Measurements from ENCODE around the gene LEKR1. TPM values are rescaled to one million over a fixed set of nuclear protein-coding genes. Genes with fewer than 3 reads are reported as not detected.

Gene LEKR1
- total and polyA plus RNA-seq, 2 donors (not counting 1 experiment from before 2014, with no cell fraction given), result 0.94 to 4.7 TPM

DNA sequence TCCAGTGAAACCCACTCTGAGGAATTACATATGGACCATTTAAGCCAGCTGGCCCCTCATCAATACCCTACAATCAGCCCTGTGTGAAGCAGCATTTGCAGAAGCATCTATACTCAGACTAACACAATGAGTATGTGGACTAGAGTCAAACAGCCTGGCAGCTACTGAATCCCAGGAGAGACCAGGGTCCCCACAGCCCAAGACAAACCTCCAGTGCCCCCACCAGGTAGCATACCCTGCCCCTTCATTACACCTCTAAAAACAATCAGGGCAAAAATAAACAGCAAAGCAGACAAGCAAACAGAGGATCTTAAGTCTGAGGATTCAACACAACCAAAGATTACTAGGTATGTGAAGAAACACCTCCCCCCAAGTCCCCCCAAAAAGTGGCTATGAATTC lies 157.4 kb downstream of the LEKR1 start:
- TF ChIP-seq CTCF (IDR thresholded peaks at IDR 0.05) (no peak), EZH2 (IDR thresholded peaks at IDR 0.05; ENCODE audit: borderline replicate concordance, insufficient read depth, low read depth, low read length, poor library complexity, severe bottlenecking) (no peak)
- no peak overlapping the region for H2AFZ ChIP-seq (ENCODE audit: insufficient read depth, low read depth, low read length, poor library complexity, severe bottlenecking)
- H3K9me3 ChIP-seq (ENCODE audit: control extremely low read depth in 1 of 3, control insufficient read depth in 2 of 3, insufficient read depth in 1 of 3, low read length in 2 of 3), result peaks cover 0 to 1% (median 0%) of the 10 kb centered on the region in 3 donors
- no peak for DNase-seq
- no peaks in the 10 kb centered on the region for H3K9me3 Mint-ChIP-seq (ENCODE audit: insufficient read depth)
- no peak overlapping the region for H3K27ac ChIP-seq (ENCODE audit: low read length in 2 of 2)
- no peaks in the 10 kb centered on the region for H3K79me2 ChIP-seq (ENCODE audit: control insufficient read depth, insufficient read depth, low read length)
- no peaks in the 10 kb centered on the region for H3K27me3 ChIP-seq (replicated peaks in 1 of 4; ENCODE audit: control extremely low read depth in 1 of 4, control insufficient read depth in 3 of 4, insufficient read depth in 4 of 4, low read length in 3 of 4)
- H3K4me3 Mint-ChIP-seq, result no peak overlapping the region
- ChIA-PET CTCF (interaction anchor here (0.7 to 1.2 kb wide), 2 partner anchors 46 to 309 kb away, joined by 3 read pairs; partner anchors contain the start of gene TIPARP), POLR2A (no interaction called here)
- H3K9ac ChIP-seq (ENCODE audit: low read length), result no peak overlapping the region
- H3K27ac Mint-ChIP-seq, result no peak overlapping the region
- H3K4me3 ChIP-seq (ENCODE audit: control extremely low read depth in 1 of 5, extremely low read depth in 1 of 5, insufficient read depth in 1 of 5, low read depth in 2 of 5, low read length in 4 of 5), result no peak overlapping the region
- ATAC-seq (ENCODE audit: low read depth), result no peak
- peaks cover 23% of the 10 kb centered on the region for H3K4me1 Mint-ChIP-seq
- intact Hi-C loops (cut with micrococcal nuclease), result no loop called here
- H4K20me1 ChIP-seq (ENCODE audit: control insufficient read depth, insufficient read depth, low read length, poor library complexity, severe bottlenecking), result no peaks in the 10 kb centered on the region
- peaks cover 12 to 16% of the 10 kb centered on the region in 2 donors for H3K4me1 ChIP-seq (ENCODE audit: control insufficient read depth in 2 of 2, insufficient read depth in 2 of 2, low read length in 2 of 2)
- no peaks in the 10 kb centered on the region for H3K36me3 ChIP-seq (replicated peaks in 1 of 2; ENCODE audit: control extremely low read depth in 1 of 2, control insufficient read depth in 1 of 2, extremely low read depth in 1 of 2, insufficient read depth in 2 of 2, low read length in 1 of 2)
- no peaks in the 10 kb centered on the region for H3K27me3 Mint-ChIP-seq
- H3K4me2 ChIP-seq (replicated peaks; ENCODE audit: low read depth, low read length, poor library complexity, severe bottlenecking), result no peak overlapping the region

- Histone ChIP-seq H4K20me1 (ENCODE audit: control insufficient read depth, insufficient read depth, low read length, poor library complexity, severe bottlenecking) (no peaks in the 10 kb centered on the region), H2AFZ (ENCODE audit: insufficient read depth, low read depth, low read length, poor library complexity, severe bottlenecking) (no peak overlapping the region), H3K9me3 (ENCODE audit: control extremely low read depth in 1 of 3, control insufficient read depth in 2 of 3, insufficient read depth in 1 of 3, low read length in 2 of 3) (no peaks in the 10 kb centered on the region), H3K4me1 (ENCODE audit: control insufficient read depth in 2 of 2, insufficient read depth in 2 of 2, low read length in 2 of 2) (no peaks in the 10 kb centered on the region), H3K27me3 (replicated peaks in 1 of 4; ENCODE audit: control extremely low read depth in 1 of 4, control insufficient read depth in 3 of 4, insufficient read depth in 4 of 4, low read length in 3 of 4) (no peaks in the 10 kb centered on the region), H3K9ac (ENCODE audit: low read length) (no peak overlapping the region), H3K79me2 (ENCODE audit: control insufficient read depth, insufficient read depth, low read length) (no peaks in the 10 kb centered on the region), H3K27ac (ENCODE audit: low read length in 2 of 2) (no peak overlapping the region), H3K4me2 (replicated peaks; ENCODE audit: low read depth, low read length, poor library complexity, severe bottlenecking) (no peak overlapping the region), H3K36me3 (replicated peaks in 1 of 2; ENCODE audit: control extremely low read depth in 1 of 2, control insufficient read depth in 1 of 2, extremely low read depth in 1 of 2, insufficient read depth in 2 of 2, low read length in 1 of 2) (no peaks in the 10 kb centered on the region), H3K4me3 (ENCODE audit: control extremely low read depth in 1 of 5, extremely low read depth in 1 of 5, insufficient read depth in 1 of 5, low read depth in 2 of 5, low read length in 4 of 5) (no peak overlapping the region)
- H3K27me3 Mint-ChIP-seq, result no peaks in the 10 kb centered on the region
- ATAC-seq (ENCODE audit: low read depth) (no peak), DNase-seq (peak; percentile 24)
- intact Hi-C loops (cut with micrococcal nuclease), result no loop called here
- H3K27ac Mint-ChIP-seq, result no peak overlapping the region
- POLR2A ChIA-PET, result no interaction called here
- no peak overlapping the region for H3K4me3 Mint-ChIP-seq
- CTCF ChIA-PET, result no interaction called here
- no peak for TF ChIP-seq CTCF (IDR thresholded peaks at IDR 0.05)
- TF ChIP-seq EZH2 (IDR thresholded peaks at IDR 0.05; ENCODE audit: borderline replicate concordance, insufficient read depth, low read depth, low read length, poor library complexity, severe bottlenecking), result no peak
- no peaks in the 10 kb centered on the region for H3K9me3 Mint-ChIP-seq (ENCODE audit: insufficient read depth)
- peaks cover 7% of the 10 kb centered on the region for H3K4me1 Mint-ChIP-seq
- 86% methylated on average over 4 of the region's 5 CpGs for WGBS (ENCODE audit: insufficient coverage)
Measured at GRCh38 chr3:156985711-156986110, 159.6 kb downstream of the LEKR1 start.
